ENCODE results near the gene TAF11L2.

- TF ChIP-seq EZH2 (IDR thresholded peaks at IDR 0.05; ENCODE audit: insufficient read depth, poor library complexity, severe bottlenecking), result no peak
- no peak for TF ChIP-seq EZH2phosphoT487 (IDR thresholded peaks at IDR 0.05; ENCODE audit: insufficient read depth, low read depth)
Observed at GRCh38 chr5:17481378-17481777, 16.7 kb upstream of the TAF11L2 start.
